Left kidney (tissue), 2 donors: ENCODE data around the gene NT5DC4. TPM values are rescaled to one million over a fixed set of nuclear protein-coding genes. Genes with fewer than 3 reads are reported as not detected.
"Not testable (repeated sequence)": the region's sequence is repeated elsewhere in the genome, so short reads cannot be mapped to it uniquely, and the experiment has no call there.

ENCODE experiments used
- DNase-seq: peaks from one replicate; pipeline ENCODE4 v3.0.0-alpha.2; 2013
- polyA plus RNA-seq: library from polyadenylated mRNA; unstranded; fragments of 120-200 nt; gene quantifications from one replicate; pipeline ENCODE4 v1.2.1, GENCODE V29; 2013; ENCODE audit not compliant: insufficient read length

NT5DC4 gene
- polyA plus RNA-seq, 1 donor, result 0.83 TPM

DNA sequence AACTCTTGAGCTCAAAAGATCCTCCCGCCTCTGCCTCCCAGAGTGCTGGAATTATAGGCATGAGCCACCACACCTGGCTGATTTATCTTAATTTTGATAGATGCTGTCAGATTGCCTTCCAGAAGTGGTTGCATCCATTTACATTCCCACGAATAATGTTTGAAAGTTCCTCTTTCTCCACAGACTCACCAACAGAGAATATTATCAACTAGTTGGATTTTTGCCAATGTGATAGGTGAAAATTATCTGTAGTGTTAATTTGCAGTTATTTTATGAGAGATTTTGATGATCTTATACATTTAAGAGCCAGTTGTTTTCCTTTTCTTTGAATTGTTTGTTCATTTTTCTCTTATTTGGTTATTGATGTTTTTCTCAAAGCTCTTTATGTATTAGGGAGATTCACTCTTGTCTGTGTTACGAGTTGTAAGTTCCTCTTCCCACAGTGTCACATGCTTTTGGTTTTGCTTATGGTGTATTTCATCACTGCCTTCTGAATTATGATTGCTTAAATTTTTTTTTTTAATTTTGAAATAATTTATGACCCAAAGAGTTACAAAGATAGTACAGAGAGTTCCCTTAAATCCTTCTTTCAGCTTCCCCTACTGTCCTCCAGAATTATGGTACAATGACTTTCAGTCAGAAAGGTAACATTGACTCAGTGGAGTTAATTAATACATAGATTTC is 20.7 kb upstream of the NT5DC4 start:
- no peak for DNase-seq

DNA sequence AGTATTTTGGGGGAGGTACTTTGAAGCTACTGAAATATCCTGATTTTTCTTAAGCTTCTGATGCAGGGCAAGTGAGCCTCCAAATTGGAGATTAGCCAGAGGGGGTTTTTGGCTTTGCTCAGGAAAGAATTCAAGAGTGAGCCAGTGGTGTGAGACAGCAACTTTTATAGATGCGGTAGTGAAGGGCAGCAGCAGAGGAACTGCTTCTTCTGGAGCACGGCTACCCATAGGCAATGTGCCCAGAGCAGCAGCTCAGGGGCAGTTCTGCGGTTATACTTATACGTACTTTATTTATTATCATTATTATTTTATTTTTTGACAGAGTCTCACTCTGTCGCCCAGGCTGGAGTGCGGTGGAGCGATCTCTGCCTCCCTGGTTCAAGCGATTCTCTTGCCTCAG is 19.8 kb upstream of the NT5DC4 start:
- no peak for DNase-seq

DNA sequence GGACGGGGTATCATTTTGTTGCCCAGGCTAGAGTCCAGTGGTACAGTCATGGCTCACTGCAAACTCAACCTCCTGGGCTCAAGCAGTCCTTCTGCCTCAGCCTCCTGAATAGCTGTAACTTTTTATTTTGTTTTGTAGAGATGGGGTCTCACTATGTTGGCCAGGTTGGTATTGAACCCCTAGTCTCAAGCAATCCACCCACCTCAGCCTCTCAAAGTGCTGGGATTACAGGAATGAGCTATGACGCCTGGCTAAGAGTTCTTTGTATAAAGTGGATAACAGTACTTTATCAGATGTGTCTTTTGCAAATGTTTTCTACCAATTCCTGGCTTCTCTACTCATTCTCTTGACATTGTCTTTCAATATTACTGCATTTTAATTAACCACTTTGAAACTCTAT is 17.1 kb upstream of the NT5DC4 start:
- no peak for DNase-seq

DNA sequence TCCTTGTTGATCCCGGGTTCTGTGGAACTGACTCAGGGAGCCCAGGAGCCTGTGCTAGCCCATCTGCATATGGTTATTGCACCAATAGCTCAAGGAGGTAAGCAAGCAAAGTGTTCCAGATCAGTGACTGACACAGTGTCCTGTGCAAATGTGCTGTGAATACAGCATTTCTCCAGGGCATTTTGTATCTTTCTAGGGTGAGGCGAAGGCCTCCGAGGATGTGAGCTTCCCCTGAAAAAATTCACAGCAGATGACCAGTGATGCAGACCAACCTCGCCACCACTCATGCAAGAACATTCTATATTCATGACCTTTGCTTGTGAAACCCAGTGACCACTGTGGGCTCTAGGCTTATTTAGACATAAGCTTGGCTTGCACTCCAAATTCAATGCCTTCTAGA is 15.2 kb upstream of the NT5DC4 start:
- no peak for DNase-seq

DNA sequence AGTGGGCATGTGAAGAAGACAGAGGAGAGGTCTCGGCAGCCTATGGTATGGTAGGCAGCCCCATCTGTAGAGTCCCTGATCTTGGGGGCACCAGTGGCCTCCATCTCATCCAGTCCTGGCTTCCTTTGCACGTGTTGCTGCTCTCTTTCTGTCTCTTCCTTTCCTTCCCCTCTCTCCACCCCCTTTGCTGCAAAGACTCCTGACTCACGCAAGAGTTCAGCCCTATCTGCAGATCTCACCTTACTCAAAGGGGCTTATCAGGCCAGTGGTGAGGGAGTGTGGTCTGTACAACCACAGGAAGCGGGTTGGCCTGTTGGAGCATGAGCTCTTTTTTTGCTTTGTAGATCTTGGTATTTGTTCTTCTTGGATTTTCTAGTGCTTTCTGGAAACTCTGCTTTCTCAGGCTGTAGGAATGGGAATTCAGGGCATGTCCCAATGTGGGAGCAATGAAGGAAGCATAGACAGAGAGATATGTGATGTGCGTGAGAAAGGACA is 14.6 kb upstream of the NT5DC4 start:
- no peak for DNase-seq

DNA sequence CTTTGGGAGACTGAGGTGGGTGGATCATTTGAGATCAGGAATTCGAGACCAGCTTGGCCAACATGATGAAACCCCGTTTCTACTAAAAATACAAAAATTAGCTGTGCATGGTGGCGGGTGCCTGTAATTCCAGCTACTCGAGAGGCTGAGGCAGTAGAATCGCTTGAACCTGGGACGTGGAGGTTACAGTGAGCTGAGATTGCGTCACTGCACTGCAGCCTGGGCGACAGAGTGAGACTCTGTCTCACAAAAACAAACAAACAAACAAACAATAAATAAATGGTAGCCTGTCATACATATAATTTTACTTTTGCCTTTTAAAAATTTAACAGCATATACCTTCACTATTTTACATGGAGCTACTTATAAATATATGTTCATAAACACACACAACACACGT is 13.9 kb upstream of the NT5DC4 start:
- not testable (repeated sequence) for DNase-seq

DNA sequence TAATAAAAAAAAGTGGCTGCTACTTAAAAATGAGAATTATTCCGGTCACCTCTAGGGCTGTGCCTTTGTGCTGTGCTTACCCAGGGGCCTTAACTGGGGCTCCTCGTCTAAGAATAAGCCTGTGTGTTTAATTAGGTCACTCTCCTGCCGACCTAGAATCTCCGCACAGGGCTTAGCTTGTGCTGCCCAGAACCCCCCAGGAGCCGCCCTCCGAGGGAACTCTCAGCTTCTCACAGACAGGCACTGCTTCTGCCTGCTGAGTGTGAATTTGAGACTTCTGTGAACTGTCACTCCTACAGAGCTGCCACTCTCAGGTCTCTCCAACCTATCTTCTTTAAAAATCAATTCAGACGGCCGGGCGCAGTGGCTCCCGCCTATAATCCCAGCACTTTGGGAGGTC is 11.9 kb upstream of the NT5DC4 start:
- DNase-seq, result no peak

DNA sequence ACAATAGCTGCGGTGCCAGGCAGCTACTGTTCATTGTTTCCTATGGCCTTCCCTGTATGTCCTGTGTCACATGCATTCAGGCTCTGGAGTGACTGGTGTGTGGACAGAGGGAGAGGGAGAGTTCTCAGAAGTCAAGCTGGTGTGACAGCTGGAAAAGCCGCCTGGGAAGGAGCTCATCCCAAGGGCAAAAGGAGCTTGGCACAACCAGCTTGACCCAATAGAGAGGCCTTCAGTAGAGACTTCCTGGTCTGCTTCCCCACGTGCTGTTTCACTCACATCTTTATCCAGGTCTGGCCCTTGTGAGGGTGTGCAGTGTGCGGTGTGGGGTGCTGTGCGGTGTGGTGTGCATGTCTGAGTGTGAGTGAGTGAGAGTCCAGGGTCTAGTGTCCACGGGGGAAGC is 11.1 kb upstream of the NT5DC4 start:
- DNase-seq, result no peak

DNA sequence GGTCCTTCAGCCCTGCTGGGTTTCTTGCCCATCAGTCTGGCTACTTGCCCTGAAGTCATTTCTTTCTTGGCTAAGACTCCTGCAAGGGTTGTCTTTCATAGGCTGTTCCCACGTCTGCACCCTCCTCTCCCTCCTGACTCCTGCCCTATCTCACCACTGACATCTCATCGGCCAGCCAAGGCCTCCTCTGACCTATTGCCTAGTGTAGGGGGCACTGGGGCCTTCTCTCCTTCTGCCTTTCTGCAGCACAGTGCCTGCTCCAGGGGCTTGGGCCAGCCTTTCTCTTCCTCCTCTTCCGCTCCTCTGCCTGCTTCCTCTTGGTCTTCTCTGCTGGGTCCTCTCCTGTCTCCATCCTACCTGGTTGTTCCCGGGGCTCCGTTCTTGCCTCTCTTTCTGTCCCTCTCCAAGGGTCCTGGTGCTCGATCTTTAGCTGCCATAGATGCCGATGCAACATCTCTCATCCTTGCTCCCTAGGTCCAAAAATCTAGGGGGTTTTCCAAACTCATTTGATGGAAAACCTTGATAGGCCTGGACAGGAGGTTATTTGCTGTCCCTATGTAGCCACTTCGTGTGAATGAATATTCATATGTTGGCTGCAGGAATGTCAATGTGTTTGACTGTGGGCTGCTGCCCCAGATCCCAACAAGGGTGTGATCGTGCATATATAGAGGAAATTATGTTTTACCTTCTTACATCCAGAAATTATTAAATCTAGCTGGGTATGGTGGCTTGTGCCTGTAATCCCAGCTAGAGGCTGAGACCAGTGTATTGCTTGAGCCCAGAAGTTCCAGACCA is 9.7 kb upstream of the NT5DC4 start:
- DNase-seq, result no peak

DNA sequence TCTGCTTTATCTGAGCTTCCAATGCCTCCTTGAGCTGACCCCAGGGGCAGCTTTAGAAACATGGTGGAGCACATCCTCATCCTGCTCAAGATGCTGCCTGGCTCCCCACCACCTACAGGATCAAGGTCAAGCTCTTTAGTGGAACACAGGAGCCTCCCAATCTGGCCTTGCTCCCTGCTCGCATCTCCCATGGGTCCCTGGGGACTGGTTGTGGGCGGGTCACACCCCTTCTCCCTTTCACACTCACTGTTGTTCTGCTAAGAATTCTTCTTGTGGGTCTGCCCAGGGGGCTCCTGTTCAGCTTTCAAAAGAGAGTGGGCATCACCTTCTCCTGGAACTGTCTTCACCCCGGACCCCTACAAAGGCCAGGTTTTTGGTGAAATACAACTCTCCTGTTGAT is 8.4 kb upstream of the NT5DC4 start:
- no peak for DNase-seq

DNA sequence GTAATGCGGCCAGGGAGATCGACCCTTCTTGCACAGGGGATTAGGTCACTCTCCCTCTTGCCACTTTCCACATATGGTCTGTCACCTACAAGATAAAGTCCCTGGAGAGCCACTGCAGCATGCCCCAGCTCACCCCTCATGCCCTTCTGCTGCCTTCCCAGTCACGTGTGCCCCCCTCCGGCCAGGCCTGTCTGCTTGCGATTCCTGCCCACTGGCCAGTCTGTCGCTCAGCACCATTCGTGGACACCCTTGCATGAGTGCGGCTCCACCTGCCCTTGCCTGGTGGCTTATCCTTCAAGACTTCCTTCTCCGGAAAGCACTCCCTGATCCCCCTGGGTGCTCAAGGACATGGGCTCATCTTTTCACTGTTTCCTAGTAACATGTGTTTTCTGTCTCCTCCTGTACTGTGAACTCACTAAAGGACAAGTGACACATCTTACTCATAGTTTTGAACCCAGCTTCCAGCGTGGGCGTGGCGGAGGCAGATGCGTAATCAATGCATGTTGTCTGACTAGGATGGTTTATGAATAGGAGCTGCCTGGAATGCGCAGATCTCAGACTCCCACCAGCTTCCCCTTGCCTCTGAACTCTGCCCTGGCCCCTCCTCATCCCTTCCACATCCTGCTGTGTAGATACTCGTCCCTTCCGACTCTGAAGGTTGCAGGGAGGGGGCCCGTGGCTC is 7.8 kb upstream of the NT5DC4 start:
- no peak for DNase-seq

DNA sequence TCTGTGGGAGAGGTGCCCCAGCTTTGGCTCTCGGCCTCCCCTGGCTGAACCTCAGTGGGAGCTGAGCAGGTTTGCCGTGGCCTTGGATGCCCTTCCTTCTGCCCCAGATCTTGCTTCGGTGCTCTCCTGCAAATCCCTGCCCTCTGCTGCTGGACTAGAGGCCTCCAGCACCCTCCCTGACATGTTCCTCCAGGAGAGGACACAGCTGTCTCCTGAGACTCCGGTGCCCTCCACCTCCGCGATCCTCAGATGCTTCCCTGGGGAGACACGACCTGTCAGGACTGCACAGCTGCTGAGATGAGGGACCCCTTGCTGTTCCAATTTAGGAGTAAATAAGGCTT is 7.3 kb upstream of the NT5DC4 start:
- no peak for DNase-seq

DNA sequence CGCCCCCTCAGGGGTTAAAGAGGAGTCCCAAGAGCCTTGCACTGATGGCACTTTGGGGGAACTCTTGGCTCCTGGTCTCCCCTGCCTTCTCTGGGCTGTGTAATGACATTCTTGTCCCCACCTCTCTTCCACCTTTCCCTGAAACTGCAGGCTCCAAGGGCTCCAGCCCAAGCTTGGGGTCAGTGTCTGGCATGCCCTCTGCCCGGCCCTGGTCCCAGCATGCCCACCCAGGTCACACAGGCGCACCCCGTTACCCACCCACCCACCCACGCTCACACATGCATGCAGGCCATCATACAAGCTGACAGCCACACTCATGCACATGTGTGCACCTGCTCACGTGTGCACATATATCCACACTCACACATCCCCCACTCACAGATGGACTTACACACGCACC is 6.9 kb upstream of the NT5DC4 start:
- no peak for DNase-seq

DNA sequence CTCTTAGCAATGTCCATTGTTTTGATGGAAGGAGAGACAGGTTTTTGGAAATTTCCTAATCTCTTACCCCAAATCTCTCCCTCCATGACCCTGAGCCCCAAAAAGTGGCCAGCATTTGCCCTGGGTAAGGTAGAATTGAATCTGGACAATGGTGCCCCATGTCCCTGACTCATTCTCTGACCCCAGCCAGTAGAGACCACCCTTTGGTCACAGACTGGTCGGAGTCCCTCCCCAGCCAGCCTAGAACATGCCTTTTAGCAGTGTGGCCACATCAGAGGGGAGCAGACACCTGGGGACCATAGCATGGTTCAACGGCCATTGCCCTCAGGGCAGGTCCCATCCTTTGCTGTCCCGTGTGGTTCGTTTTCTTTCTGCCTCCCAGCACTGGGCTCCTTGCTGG is 6.5 kb upstream of the NT5DC4 start:
- no peak for DNase-seq

DNA sequence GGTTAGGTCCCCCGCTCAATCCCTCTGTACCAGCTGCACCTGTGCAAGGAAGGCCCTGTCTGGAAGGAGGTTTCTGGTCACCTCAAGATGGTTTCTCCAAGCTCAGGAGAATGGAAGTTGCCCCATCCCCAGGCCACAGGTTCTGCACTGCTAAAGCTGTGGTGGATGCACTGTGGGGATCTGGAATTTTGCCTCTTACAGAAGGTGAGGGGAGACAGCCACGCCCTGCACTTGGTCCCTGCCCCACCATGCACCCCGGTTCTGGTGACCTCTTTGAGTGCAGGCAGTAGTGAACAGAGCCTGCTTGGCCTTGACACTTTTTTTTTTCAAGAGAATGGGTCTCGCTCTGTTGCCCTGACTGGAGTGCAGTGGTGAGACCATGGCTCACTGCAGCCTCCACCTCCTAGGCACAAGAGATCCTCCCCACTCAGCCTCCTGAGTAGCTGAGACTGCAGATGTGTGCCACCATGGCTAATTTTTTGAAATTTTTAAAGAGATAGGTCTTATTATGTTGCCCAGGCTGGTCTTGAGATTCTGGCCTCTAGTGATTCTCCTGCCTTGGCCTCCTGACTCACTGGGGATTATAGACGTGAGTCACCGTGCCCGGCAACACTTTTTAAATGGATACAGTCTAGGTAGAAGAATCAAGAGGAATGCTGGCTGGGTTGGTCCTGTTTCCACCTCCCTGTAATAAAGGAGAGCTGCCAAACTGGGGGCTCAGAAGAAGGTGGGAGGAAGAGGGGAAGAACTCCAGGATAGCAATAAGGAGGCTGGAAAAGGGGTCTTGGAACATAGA is 5.8 kb upstream of the NT5DC4 start:
- no peak for DNase-seq

DNA sequence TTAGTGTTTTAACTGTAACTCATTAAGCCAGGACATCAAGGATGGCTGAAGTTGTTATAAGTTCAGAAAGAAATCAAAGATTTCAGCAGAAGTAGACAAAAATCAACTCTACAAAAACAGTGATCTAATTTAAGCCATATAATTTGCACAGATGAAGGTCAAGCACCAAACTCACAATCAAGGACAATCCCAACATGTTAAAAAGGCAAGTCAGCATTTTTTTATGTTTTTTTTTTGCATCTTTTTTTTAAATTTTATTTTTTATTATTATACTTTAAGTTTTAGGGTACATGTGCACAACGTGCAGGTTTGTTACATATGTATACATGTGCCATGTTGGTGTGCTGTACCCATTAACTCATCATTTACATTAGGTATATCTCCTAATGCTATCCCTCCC is 4.7 kb upstream of the NT5DC4 start:
- DNase-seq, result not testable (repeated sequence)

DNA sequence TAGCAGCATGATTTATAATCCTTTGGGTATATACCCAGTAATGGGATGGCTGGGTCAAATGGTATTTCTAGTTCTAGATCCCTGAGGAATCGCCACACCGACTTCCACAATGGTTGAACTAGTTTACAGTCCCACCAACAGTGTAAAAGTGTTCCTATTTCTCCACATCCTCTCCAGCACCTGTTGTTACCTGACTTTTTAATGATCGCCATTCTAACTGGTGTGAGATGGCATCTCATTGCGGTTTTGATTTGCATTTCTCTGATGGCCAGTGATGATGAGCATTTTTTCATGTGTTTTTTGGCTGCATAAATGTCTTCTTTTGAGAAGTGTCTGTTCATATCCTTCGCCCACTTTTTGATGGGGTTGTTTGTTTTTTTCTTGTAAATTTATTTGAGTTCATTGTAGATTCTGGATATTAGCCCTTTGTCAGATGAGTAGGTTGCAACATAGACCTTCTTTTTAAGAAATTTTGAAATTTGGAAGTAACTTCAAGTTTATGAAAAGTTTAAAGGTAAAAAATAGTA is 3.9 kb upstream of the NT5DC4 start:
- DNase-seq, result not testable (repeated sequence)

DNA sequence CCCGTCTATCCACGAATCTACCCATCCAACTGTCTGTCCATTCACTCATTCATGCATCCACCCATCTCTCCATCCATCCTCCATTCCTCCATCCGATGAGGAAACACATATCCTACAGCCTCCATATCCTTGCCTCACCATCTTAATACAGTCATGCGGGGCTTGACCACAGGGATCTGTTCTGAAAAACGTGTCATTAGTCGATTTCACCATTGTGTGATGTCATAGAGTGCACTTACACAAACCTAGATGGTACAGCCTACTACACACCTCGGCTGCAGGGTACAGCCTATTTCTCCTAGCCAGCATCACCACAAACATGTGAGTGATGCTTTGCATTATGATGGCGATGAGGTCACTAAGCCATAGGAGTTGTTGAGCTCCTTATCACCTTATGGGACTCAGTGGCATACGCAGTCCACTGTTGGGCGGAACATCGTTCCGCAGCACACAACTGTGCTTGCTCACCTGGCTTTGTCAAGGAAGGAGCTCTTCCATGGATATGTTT is 1.9 kb upstream of the NT5DC4 start:
- no peak for DNase-seq

DNA sequence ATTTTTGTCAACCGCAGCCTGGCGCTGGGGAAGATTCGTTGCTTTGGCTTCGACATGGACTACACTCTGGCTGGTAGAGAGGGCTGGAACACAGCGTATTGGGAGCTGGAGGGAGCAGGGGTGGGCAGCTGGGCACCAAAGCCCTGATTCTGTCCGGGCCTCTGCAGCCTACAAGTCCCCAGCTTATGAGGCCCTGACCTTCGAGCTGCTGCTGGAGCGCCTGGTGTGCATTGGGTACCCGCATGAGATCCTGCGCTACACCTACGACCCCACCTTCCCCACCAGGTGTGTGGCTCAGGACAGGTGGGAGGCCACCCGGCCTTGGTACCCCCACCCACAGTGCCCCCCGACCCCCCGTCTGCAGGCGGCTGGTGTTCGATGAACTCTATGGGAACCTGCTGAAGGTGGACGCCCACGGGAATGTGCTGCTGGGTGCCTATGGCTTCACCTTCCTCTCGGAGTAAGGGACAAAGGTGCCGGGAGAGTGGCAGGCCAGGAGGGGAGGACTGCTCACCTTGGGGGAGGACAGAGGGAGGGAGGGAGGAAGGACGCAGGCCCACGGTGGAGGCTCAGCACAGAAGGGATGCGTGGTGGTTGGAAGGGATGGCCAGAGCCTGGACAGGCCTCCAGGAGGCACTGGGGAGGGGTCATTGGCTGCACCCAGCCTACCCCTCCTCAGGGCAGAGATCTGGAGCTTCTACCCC is 1.2 kb downstream of the NT5DC4 start:
- no peak for DNase-seq

DNA sequence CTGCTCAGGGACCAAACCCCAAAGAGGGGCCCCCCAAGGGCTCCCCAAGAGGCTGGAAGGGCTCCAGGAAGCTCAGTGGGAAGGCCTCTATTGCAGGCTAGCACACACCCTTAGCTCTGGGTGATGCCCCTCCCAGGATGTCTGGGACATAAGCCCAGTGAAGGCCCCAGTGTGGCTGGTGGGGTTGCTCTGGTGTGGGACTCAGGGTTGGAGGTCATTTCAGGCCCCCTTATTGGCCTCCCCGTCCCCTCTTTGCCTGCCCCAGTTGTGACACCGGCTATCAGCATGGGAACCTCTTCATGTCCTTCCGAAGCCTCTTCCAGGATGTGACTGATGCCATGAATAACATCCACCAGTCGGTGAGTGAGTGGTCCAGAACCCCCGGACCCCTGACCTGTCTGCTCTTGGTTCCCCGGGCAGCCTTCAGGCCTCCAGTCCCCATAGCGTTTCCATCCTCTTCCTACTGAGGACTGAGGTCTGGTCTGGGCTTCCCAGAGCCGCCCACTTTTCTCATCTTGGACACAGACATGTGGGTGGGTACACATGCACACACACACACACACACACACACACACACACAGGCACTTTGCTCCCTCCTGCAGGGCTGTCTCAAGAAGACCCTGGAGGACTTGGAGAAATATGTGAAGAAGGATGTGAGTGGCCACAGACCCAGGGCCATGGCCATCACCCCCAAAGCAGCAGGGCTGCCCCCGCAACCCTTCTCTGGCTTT is 2.2 kb downstream of the NT5DC4 start:
- DNase-seq, result no peak

DNA sequence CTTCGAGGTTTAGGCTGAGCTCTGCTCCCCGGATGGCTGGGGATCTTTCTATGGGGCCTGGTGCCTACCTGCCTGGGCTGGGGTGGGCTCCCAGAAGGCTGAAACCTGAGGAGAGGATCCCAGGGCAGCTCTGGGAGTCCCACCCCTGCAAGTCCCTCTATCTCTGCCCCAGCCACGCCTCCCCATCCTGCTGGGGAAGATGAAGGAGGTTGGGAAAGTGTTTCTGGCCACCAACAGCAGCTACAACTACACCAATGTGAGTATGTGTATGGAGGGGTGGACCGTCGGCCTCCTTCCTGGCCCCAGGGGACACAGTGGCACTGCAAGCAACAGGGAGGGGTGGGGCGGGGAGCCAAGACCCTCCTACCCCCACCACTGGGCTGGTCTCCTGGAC is 2.7 kb downstream of the NT5DC4 start:
- DNase-seq, result no peak
